ENCODE results near the gene YTHDC1. TPM values are rescaled to one million over a fixed set of nuclear protein-coding genes. Genes with fewer than 3 reads are reported as not detected.

The YTHDC1 gene
- polyA plus RNA-seq, 1 of the 3 experiments (the other 2 are of a cell fraction) = 31.3 TPM

DNA sequence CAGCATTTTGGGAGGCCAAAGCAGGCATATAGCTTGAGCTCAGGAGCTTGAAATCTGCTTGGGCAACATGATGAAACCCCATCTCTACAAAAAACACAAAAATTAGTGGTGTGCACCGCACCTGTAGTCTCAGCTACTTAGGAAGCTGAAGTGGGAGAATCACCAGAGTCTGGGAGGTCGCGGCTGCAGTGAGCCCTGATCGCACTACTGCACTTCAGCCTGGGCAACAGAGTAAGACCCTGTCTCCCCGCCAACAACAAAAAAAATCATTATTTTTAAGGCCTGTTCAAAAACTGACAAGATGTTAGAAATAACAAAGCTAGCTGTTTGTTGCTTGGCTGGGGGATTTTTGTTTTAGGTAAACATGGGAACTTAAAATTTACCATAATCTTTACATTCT lies 5.1 kb downstream of the YTHDC1 start:
- peaks cover 0 to 5% of the 10 kb centered on the region in 2 experiments for H3K36me3 ChIP-seq (replicated peaks in 1 of 2; ENCODE audit: control insufficient read depth in 1 of 2, insufficient read depth in 2 of 2, low read length in 1 of 2)
- H3K27ac ChIP-seq (ENCODE audit: low read depth in 2 of 2, low read length in 1 of 2) = no peak overlapping the region
- H3F3A ChIP-seq (replicated peaks; ENCODE audit: insufficient read depth) = peaks cover 5% of the 10 kb centered on the region
- no peak overlapping the region for H3K4me3 ChIP-seq (ENCODE audit: low read depth in 2 of 2, low read length in 1 of 2)
- H3K4me1 ChIP-seq (ENCODE audit: control insufficient read depth in 1 of 2, insufficient read depth in 2 of 2, low read depth in 1 of 2, low read length in 1 of 2) = peaks cover 0 to 6% of the 10 kb centered on the region in 2 experiments; a peak in 2 of 4 replicates
- no peak overlapping the region for H3K9ac ChIP-seq
- peaks cover 100% of the 10 kb centered on the region for H3K79me2 ChIP-seq (ENCODE audit: insufficient read depth)
- CTCF ChIA-PET = no interaction called here
- H4K20me1 ChIP-seq (ENCODE audit: insufficient read depth) = peaks cover 91% of the 10 kb centered on the region
- no peak overlapping the region for H3K4me2 ChIP-seq
- TF ChIP-seq NRF1 (IDR thresholded peaks at IDR 0.05; ENCODE audit: low read depth, low read length) = no peak
- 98% methylated on average over 5 of the region's 5 CpGs for WGBS (ENCODE audit: low lambda C conversion rate)
- no peak overlapping the region for H2AFZ ChIP-seq (ENCODE audit: low read depth)
- DNase-seq = no peak
- POLR2A ChIA-PET = no interaction called here
- H3K9me2 ChIP-seq = no peaks in the 10 kb centered on the region
- no peaks in the 10 kb centered on the region for H3K27me3 ChIP-seq (ENCODE audit: insufficient read depth)
- no peaks in the 10 kb centered on the region for H3K9me3 ChIP-seq

DNA sequence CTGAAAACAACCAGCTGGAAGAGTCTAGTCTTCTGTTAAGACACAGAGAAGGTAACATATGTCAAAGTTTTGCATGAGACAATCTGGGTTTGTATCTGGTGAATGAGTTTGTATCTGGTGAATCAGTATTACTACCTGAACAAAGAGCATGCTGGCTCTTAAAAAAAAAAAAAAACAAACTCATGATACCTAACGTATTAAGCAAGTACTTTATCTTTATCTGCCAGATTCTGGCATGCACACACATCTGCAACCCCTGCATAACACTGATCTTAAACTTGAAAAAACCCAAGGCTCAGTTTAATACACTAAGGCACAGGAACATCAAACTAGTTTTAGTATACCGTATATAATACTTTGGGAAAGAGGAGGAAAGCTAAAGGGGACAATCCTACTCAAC lies 5.8 kb downstream of the YTHDC1 start:
- 88% methylated on average over 2 of the region's 2 CpGs for WGBS (ENCODE audit: low lambda C conversion rate)
- peaks cover 100% of the 10 kb centered on the region for H3K79me2 ChIP-seq (ENCODE audit: insufficient read depth)
- peaks cover 0 to 5% of the 10 kb centered on the region in 2 experiments for H3K36me3 ChIP-seq (replicated peaks in 1 of 2; ENCODE audit: control insufficient read depth in 1 of 2, insufficient read depth in 2 of 2, low read length in 1 of 2)
- H3K27me3 ChIP-seq (ENCODE audit: insufficient read depth) = no peaks in the 10 kb centered on the region
- H3K4me2 ChIP-seq = no peak overlapping the region
- no peak overlapping the region for H3K27ac ChIP-seq (ENCODE audit: low read depth in 2 of 2, low read length in 1 of 2)
- H3K4me1 ChIP-seq (ENCODE audit: control insufficient read depth in 1 of 2, insufficient read depth in 2 of 2, low read depth in 1 of 2, low read length in 1 of 2) = peaks cover 0 to 6% of the 10 kb centered on the region in 2 experiments; a peak in 2 of 4 replicates
- no peak overlapping the region for H3K9ac ChIP-seq
- H3K9me3 ChIP-seq = no peaks in the 10 kb centered on the region
- ChIA-PET POLR2A (no interaction called here), CTCF (interaction anchor here (0.6 kb wide), 1 partner anchor 9 kb away, joined by 3 read pairs; no protein-coding TSS in a partner anchor)
- no peaks in the 10 kb centered on the region for H3K9me2 ChIP-seq
- H2AFZ ChIP-seq (ENCODE audit: low read depth) = no peak overlapping the region
- peaks cover 98% of the 10 kb centered on the region for H4K20me1 ChIP-seq (ENCODE audit: insufficient read depth)
- no peak for DNase-seq
- peaks cover 3% of the 10 kb centered on the region for H3F3A ChIP-seq (replicated peaks; ENCODE audit: insufficient read depth)
- H3K4me3 ChIP-seq (ENCODE audit: low read depth in 2 of 2, low read length in 1 of 2) = no peak overlapping the region
- TF ChIP-seq GATA2 (CRISPR knock-in tag; IDR thresholded peaks at IDR 0.05) (no peak), SMC3 (IDR thresholded peaks at IDR 0.05; ENCODE audit: low read depth, low read length) (no peak), ELF1 (IDR thresholded peaks at IDR 0.05) (no peak), FOXM1 (IDR thresholded peaks at IDR 0.05; ENCODE audit: low read depth) (no peak), JUND (IDR thresholded peaks at IDR 0.05) (no peak), TEAD4 (IDR thresholded peaks at IDR 0.05; ENCODE audit: borderline replicate concordance, insufficient read depth) (no peak), MEF2A (IDR thresholded peaks at IDR 0.05; ENCODE audit: borderline replicate concordance, low read depth) (no peak), TCF12 (IDR thresholded peaks at IDR 0.05) (no peak)
- TF ChIP-seq, protein P1, sequence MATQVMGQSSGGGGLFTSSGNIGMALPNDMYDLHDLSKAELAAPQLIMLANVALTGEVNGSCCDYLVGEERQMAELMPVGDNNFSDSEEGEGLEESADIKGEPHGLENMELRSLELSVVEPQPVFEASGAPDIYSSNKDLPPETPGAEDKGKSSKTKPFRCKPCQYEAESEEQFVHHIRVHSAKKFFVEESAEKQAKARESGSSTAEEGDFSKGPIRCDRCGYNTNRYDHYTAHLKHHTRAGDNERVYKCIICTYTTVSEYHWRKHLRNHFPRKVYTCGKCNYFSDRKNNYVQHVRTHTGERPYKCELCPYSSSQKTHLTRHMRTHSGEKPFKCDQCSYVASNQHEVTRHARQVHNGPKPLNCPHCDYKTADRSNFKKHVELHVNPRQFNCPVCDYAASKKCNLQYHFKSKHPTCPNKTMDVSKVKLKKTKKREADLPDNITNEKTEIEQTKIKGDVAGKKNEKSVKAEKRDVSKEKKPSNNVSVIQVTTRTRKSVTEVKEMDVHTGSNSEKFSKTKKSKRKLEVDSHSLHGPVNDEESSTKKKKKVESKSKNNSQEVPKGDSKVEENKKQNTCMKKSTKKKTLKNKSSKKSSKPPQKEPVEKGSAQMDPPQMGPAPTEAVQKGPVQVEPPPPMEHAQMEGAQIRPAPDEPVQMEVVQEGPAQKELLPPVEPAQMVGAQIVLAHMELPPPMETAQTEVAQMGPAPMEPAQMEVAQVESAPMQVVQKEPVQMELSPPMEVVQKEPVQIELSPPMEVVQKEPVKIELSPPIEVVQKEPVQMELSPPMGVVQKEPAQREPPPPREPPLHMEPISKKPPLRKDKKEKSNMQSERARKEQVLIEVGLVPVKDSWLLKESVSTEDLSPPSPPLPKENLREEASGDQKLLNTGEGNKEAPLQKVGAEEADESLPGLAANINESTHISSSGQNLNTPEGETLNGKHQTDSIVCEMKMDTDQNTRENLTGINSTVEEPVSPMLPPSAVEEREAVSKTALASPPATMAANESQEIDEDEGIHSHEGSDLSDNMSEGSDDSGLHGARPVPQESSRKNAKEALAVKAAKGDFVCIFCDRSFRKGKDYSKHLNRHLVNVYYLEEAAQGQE (IDR thresholded peaks at IDR 0.05; ENCODE audit: low read depth, low read length) = no peak
- TF ChIP-seq, protein P2, sequence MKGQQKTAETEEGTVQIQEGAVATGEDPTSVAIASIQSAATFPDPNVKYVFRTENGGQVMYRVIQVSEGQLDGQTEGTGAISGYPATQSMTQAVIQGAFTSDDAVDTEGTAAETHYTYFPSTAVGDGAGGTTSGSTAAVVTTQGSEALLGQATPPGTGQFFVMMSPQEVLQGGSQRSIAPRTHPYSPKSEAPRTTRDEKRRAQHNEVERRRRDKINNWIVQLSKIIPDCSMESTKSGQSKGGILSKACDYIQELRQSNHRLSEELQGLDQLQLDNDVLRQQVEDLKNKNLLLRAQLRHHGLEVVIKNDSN (IDR thresholded peaks at IDR 0.05; ENCODE audit: borderline replicate concordance, low read depth) = no peak
- TF ChIP-seq, protein P3, sequence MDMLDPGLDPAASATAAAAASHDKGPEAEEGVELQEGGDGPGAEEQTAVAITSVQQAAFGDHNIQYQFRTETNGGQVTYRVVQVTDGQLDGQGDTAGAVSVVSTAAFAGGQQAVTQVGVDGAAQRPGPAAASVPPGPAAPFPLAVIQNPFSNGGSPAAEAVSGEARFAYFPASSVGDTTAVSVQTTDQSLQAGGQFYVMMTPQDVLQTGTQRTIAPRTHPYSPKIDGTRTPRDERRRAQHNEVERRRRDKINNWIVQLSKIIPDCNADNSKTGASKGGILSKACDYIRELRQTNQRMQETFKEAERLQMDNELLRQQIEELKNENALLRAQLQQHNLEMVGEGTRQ (IDR thresholded peaks at IDR 0.05; ENCODE audit: borderline replicate concordance, low read depth, low read length) = no peak
- TF ChIP-seq, protein P4, sequence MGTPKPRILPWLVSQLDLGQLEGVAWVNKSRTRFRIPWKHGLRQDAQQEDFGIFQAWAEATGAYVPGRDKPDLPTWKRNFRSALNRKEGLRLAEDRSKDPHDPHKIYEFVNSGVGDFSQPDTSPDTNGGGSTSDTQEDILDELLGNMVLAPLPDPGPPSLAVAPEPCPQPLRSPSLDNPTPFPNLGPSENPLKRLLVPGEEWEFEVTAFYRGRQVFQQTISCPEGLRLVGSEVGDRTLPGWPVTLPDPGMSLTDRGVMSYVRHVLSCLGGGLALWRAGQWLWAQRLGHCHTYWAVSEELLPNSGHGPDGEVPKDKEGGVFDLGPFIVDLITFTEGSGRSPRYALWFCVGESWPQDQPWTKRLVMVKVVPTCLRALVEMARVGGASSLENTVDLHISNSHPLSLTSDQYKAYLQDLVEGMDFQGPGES (IDR thresholded peaks at IDR 0.05; ENCODE audit: low read depth, low read length) = no peak

Data from SK-N-SH (cell line).